Aorta (tissue), 5 donors: ENCODE results near the gene LRFN2. TPM values are rescaled to one million over a fixed set of nuclear protein-coding genes. Genes with fewer than 3 reads are reported as not detected.

Source experiments
- ATAC-seq: fragments of 200-7000 bp; cut with Tn5 transposase; one replicate; pipeline ENCODE4 v1.9.1; 2022; ENCODE audit warnings: moderate library complexity; ENCODE audit not compliant: low FRiP score
- DNase-seq, 2 donors: peaks; one replicate each; pipeline ENCODE4 v3.0.0-alpha.2; 2020
- H3K27ac ChIP-seq, 2 donors: one replicate each; pipeline ENCODE4 v1.5.1; 2013; ENCODE audit warnings: low read length in 2 of 2, mild to moderate bottlenecking in 2 of 2, moderate library complexity in 2 of 2, control low read depth in 1 of 2, inconsistent platforms in 1 of 2, low read depth in 1 of 2
- H3K27me3 ChIP-seq, 2 donors: one replicate each; pipeline ENCODE4 v1.6.1; 2013; ENCODE audit warnings: control low read depth in 1 of 2, low read length in 1 of 2, mild to moderate bottlenecking in 1 of 2, moderate library complexity in 1 of 2; ENCODE audit not compliant: insufficient read depth in 2 of 2, control insufficient read depth in 1 of 2
- H3K36me3 ChIP-seq, 2 donors: one replicate each; pipeline ENCODE4 v1.6.1; 2013; ENCODE audit warnings: control low read depth in 1 of 2, low read length in 1 of 2, mild to moderate bottlenecking in 1 of 2; ENCODE audit not compliant: insufficient read depth in 2 of 2, control insufficient read depth in 1 of 2
- H3K4me1 ChIP-seq, 2 donors: one replicate each; pipeline ENCODE4 v1.6.1; 2013; ENCODE audit warnings: low read length in 2 of 2, control low read depth in 1 of 2, mild to moderate bottlenecking in 1 of 2, moderate library complexity in 1 of 2; ENCODE audit not compliant: insufficient read depth in 2 of 2, control insufficient read depth in 1 of 2
- H3K4me3 ChIP-seq, 2 donors: one replicate each; pipeline ENCODE4 v1.5.1; 2013; ENCODE audit warnings: low read length in 2 of 2, control low read depth in 1 of 2, mild to moderate bottlenecking in 1 of 2
- H3K9me3 ChIP-seq: one replicate; pipeline ENCODE4 v1.6.1; 2013; ENCODE audit warnings: mild to moderate bottlenecking, low read length; ENCODE audit not compliant: control insufficient read depth
- WGBS, 2 donors: extraction: QIAGEN DNeasy Blood & Tissue Kit; methylation state at CpG; one replicate each; pipeline ENCODE4 v1.1.7; 2013; 5-methylcytosine and 5-hydroxymethylcytosine counted together
- intact Hi-C, 2 donors: fragments of 100-400 bp; cut with DNase I; formaldehyde crosslinking; loops; one replicate each; pipeline versions ENCODE4 v1.14.2 to v1.15.0; 2022
- polyA plus RNA-seq, 2 donors: library from polyadenylated mRNA; stranded (reverse); fragments of 200-250 nt; gene quantifications; one replicate each; pipeline ENCODE4 v1.2.3, GENCODE V29; 2013
- total RNA-seq, 2 donors: library from RNA; stranded (reverse); fragmentation: NEBNext Ultra II Directional; extraction: Animal tissue kit (Norgen Biotek cat#: 25700); gene quantifications; one replicate each; pipeline ENCODE4 v1.2.1, GENCODE V29; 2021
- donor health status: healthy with polysubstance abuse.
- donor health status: Bipolar disorder and iron deficiency.
- donor health status: DM: no; HTN: no; CAD: no.
- donor health status: DM: no; HTN: no; CAD: no.
- donor health status: DM: yes; HTN: yes; CAD: no.

LRFN2 gene
- total and polyA plus RNA-seq, 4 donors = not detected

DNA sequence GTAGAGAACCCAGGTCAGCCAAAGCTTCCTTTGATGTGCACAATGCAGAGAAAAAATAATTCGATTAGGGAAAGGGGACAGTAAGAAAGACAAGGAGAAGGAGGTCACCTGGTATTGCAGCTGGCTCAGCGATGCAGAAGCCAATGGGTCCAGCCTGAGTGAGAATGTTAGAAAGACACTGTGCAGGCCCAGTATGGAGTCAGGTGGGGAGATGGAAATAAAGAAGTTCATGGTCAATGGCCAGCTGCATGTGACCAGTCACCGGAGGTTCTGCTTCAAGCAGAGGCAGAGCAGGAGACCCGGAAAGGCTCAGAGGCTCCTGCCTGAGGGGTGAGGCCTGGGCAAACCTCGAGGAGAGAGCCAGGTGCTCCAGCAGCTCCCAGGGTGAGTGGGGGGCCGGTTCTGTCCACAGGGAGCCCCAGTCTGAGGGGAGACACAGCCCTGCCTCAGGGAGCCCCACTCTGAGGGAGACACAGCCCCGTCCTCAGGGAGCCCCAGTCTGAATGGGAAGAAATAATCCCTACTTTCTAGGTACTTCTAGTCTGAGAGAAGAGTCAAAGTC, 51.3 kb downstream of the LRFN2 start:
- H3K27ac ChIP-seq = no peak overlapping the region
- H3K4me3 ChIP-seq = no peak overlapping the region
- ATAC-seq (no peak), DNase-seq (peak in 1 of 2 donors; percentile 45)
- H3K36me3 ChIP-seq = no peaks in the 10 kb centered on the region
- intact Hi-C loops = no loop called here
- H3K4me1 ChIP-seq = no peaks in the 10 kb centered on the region
- no peaks in the 10 kb centered on the region for H3K27me3 ChIP-seq
- WGBS, 2 donors = 83 to 86% methylated on average over 7 of the region's 7 CpGs
- H3K9me3 ChIP-seq = no peaks in the 10 kb centered on the region

DNA sequence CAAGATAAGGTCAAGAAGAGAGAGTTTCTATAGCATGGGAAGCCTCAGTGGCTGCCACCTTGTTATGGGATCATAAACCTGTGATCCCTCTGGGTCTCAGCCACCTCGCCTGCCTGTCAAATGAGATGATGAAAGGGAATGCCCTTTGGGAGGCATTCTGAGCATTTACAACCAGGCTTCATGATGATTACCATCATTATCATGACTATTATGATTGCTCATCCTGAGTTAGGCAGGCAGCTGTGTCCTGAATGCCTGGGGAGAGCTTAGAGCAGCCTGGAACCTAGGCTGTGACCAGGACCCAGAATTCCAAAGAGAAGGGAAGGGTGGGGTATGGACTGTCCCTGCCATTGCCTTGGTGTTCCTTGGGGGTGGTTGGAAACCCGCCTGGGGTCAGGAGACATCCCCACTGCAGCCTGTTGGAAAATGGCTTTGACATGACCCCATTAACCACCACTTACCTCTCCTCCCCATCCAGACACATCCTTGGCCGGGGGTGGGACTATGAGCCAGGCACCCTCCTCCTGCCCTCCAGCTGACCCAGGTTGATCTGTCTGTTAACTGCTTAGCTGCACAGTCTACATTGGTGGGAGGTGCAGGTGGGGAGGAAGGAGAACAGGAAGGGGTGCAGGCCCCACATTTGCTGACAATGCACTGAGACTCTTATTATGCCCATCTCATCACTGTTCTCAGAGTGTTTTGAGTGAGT, 51.9 kb downstream of the LRFN2 start:
- DNase-seq (peak in 1 of 2 donors; percentile 31), ATAC-seq (no peak)
- Histone ChIP-seq H3K27me3 (no peaks in the 10 kb centered on the region), H3K4me3 (no peak overlapping the region), H3K9me3 (no peaks in the 10 kb centered on the region), H3K4me1 (no peaks in the 10 kb centered on the region), H3K36me3 (no peaks in the 10 kb centered on the region), H3K27ac (no peak overlapping the region)
- intact Hi-C loops = no loop called here
- 81 to 88% methylated on average over 3 of the region's 3 CpGs for WGBS, 2 donors

DNA sequence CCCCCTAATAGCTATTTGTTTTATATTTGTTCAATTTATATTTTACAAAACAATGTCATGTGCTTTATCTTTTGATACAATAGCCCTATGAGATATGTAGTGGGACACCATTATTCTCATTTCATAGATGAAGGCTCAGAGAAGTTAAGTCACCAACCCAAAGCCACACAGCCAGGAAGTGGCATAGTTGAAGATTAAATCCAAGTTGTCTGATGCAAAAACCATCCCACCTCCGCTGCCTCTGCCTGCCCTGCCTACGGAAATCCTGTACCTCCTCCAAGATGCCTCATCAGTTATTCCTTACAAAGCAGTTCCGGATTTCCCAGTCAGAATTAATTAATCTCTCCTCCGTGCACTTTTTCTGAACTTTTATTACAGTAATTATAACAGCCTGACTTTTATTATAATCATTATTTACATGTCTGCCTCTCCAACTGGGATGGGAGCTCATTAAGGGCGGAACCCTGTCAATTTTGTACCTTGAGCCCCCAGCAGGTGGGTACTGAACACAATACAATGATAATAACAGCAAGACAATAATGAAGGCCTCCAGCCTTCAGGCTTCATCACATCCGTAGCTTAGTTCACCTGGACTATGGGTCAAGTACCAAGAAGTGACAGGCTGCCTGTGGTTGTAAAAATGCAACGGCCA, 54.7 kb downstream of the LRFN2 start:
- intact Hi-C loops = no loop called here
- DNase-seq (peak in 1 of 2 donors; percentile 22), ATAC-seq (no peak)
- H3K4me3 ChIP-seq = no peak overlapping the region
- H3K9me3 ChIP-seq = no peaks in the 10 kb centered on the region
- no peaks in the 10 kb centered on the region for H3K4me1 ChIP-seq
- 83% methylated on average over 7 of the region's 7 CpGs for WGBS, 2 donors
- H3K36me3 ChIP-seq = no peaks in the 10 kb centered on the region
- H3K27me3 ChIP-seq = no peaks in the 10 kb centered on the region
- no peak overlapping the region for H3K27ac ChIP-seq

DNA sequence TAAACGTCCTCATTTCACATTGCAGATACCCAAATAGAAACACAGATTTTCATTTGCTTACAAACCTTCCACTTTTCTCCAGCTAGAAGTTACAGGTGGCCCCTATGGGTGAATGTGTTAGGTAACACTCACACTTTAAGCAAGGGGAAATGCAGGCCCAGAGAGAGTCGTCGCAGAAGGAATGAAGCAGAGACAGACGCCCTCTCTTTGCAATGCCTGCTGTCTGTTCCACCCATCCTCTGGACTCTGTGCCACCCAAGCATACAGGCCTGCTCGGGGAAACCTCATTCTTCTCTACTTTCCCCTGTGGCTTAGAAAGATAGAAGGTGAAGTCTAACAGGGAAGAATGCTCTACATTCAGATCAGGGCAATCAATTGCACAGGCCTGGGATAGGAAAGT, 57.2 kb downstream of the LRFN2 start:
- no peaks in the 10 kb centered on the region for H3K27me3 ChIP-seq
- WGBS, 2 donors = 85 to 86% methylated on average over 5 of the region's 5 CpGs
- no peaks in the 10 kb centered on the region for H3K4me1 ChIP-seq
- ATAC-seq (no peak), DNase-seq (peak in 1 of 2 donors; percentile 30)
- intact Hi-C loops = no loop called here
- H3K36me3 ChIP-seq = no peaks in the 10 kb centered on the region
- no peak overlapping the region for H3K4me3 ChIP-seq
- no peak overlapping the region for H3K27ac ChIP-seq
- no peaks in the 10 kb centered on the region for H3K9me3 ChIP-seq

DNA sequence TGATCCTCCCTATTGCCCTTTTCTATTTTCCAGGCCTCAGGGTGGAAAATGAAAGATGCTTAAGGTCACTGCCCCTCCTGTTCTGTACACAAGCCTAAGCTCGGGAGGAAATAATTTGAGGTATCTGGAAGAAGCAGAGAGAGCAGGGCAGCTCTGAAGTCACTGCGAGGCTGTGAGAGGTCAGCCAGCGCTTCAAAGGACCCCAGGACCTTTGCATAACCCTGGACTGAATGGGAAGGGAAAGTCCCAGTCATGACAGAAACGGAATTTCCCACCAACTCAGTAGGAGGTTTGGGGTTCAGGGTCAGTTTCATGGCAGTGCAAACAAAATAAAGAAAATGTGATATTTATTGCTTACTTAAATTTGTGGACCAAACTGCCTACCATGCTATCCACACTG, 58.1 kb downstream of the LRFN2 start:
- H3K4me3 ChIP-seq = no peak overlapping the region
- H3K27me3 ChIP-seq = no peaks in the 10 kb centered on the region
- H3K4me1 ChIP-seq = no peaks in the 10 kb centered on the region
- no peak for ATAC-seq
- 78 to 79% methylated on average over 4 of the region's 4 CpGs for WGBS, 2 donors
- H3K27ac ChIP-seq = no peak overlapping the region
- DNase-seq = no peak
- no peaks in the 10 kb centered on the region for H3K36me3 ChIP-seq
- no peaks in the 10 kb centered on the region for H3K9me3 ChIP-seq
- intact Hi-C loops = no loop called here

DNA sequence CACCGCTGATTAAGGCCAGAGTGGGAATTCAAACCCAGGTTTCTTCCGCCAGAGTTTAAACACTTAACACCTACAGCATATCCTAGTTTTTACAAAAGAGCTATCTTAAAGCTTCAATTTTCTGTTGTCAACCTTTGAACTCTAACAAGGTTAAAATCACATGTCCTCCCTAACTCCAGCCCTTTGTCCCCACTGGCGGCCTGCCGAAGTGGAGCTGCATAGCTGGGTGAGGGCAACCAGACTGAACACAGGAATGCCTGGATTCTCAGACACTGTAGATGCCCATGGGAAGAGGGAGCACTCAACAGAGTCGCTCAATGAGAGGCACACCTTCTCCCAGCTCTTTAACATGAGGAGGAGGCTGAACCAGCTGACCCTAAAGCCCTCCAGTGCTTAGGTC, 59.1 kb downstream of the LRFN2 start:
- Histone ChIP-seq H3K27ac (no peak overlapping the region), H3K4me1 (no peaks in the 10 kb centered on the region), H3K4me3 (no peak overlapping the region), H3K27me3 (no peaks in the 10 kb centered on the region), H3K9me3 (no peaks in the 10 kb centered on the region), H3K36me3 (no peaks in the 10 kb centered on the region)
- intact Hi-C loops = no loop called here
- 90% methylated on average over 5 of the region's 5 CpGs for WGBS, 2 donors
- ATAC-seq = no peak
- DNase-seq = peak in 1 of 2 donors; percentile 47

DNA sequence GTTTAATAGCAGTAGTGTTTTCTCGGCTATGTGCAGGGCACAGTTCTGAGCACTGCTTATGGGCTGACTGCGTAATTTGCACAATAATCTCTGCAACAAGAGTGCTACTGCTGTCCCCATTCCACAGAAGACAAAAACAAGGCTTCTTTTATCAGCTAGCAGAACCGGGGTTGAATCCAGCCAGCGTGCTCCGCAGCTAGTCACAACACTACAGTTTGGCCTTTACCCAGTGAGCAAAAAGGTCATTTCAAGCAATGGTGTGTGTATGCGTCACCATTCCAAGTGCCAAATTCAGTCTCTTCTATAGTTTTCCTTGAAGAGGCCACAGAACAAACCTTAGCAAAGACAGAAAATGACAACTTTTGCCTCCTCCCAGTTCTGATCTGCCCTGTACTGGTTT, 61.1 kb downstream of the LRFN2 start:
- intact Hi-C loops = no loop called here
- no peaks in the 10 kb centered on the region for H3K9me3 ChIP-seq
- ATAC-seq (no peak), DNase-seq (no peak)
- no peaks in the 10 kb centered on the region for H3K4me1 ChIP-seq
- WGBS, 2 donors = 65 to 71% methylated on average over 6 of the region's 6 CpGs
- no peak overlapping the region for H3K4me3 ChIP-seq
- H3K27me3 ChIP-seq = no peaks in the 10 kb centered on the region
- H3K36me3 ChIP-seq = no peaks in the 10 kb centered on the region
- H3K27ac ChIP-seq = no peak overlapping the region

DNA sequence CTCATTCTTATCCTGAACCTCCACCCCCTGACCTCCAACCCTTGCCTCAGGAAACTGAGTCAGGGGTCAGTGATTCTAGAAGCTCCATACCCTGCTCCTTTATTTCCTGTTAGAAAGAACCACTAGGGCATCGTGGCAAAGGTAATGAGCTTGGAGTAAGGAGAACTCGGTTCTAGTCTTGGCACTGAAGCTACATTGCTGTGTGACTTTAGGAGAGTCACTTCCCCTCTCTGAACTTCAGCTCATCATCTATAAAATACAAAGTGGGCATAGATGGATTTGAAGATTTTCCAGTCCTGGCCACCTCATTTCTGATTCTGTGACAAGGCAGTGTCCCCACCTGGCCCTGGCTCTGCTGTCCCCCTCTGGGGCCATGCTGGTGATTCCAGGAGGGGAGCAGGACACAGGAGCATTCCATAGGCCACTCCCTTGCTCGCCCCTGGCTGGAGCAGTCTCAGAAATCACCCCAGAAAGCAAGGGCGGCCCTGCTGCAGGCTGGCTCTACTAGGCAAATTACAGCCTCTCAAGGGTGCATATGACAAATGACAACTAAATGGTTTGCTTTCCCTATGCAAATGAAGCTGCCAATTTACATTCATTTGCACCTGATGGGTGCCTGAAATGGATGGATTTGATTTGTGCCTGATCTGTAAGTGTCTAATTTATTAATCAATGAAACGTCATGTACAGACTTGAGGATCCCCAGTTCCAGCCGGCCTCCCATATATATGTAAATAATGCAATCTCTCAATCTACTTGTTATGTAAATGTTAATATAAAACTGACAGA, 62.2 kb downstream of the LRFN2 start:
- WGBS, 2 donors = 82 to 86% methylated on average over 6 of the region's 6 CpGs

More for the DNA sequence above, 62.2 kb downstream of the LRFN2 start:
- H3K4me1 ChIP-seq = no peaks in the 10 kb centered on the region
- H3K9me3 ChIP-seq = no peaks in the 10 kb centered on the region
- ATAC-seq = no peak
- intact Hi-C loops = no loop called here
- no peak overlapping the region for H3K4me3 ChIP-seq
- no peaks in the 10 kb centered on the region for H3K27me3 ChIP-seq
- H3K36me3 ChIP-seq = no peaks in the 10 kb centered on the region
- H3K27ac ChIP-seq = no peak overlapping the region
- DNase-seq = peak in 1 of 2 donors; percentile 25
